ENCODE measurements around the gene STOX2.

GRCh38 chr4:183950536-183950935 lies 45.4 kb downstream of the STOX2 start:
- TF ChIP-seq, protein P1, sequence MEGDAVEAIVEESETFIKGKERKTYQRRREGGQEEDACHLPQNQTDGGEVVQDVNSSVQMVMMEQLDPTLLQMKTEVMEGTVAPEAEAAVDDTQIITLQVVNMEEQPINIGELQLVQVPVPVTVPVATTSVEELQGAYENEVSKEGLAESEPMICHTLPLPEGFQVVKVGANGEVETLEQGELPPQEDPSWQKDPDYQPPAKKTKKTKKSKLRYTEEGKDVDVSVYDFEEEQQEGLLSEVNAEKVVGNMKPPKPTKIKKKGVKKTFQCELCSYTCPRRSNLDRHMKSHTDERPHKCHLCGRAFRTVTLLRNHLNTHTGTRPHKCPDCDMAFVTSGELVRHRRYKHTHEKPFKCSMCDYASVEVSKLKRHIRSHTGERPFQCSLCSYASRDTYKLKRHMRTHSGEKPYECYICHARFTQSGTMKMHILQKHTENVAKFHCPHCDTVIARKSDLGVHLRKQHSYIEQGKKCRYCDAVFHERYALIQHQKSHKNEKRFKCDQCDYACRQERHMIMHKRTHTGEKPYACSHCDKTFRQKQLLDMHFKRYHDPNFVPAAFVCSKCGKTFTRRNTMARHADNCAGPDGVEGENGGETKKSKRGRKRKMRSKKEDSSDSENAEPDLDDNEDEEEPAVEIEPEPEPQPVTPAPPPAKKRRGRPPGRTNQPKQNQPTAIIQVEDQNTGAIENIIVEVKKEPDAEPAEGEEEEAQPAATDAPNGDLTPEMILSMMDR (IDR thresholded peaks at IDR 0.05; ENCODE audit: insufficient read depth, low read depth, low read length), result no peak
- no peak for TF ChIP-seq EZH2 (IDR thresholded peaks at IDR 0.05; ENCODE audit: insufficient read depth, low read length)
